Thoracic aorta (tissue), 2 donors: ENCODE data around the gene RRM2. TPM values are rescaled to one million over a fixed set of nuclear protein-coding genes. Genes with fewer than 3 reads are reported as not detected.
"Not testable (repeated sequence)": the region's sequence is repeated elsewhere in the genome, so short reads cannot be mapped to it uniquely, and the experiment has no call there.

Experiments used
- ATAC-seq: fragments of 150-250 bp; one replicate; pipeline ENCODE4 v1.8.0; 2017; ENCODE audit warnings: low read depth; ENCODE audit not compliant: insufficient number of reproducible peaks, low FRiP score
- DNase-seq: peaks from one replicate; pipeline ENCODE4 v3.0.0-alpha.2; 2020; ENCODE audit warnings: low spot score
- H3K27ac ChIP-seq, 2 donors: fragments of 200-600 bp; sonication (generic); 1 replicate in 1 of 2; 2 replicates in 1 of 2; pipeline ENCODE4 v1.5.1; 2016; ENCODE audit warnings: mild to moderate bottlenecking in 2 of 2, moderate library complexity in 2 of 2
- H3K27me3 ChIP-seq: fragments of 200-600 bp; sonication (generic); replicated peaks from 2 replicates; pipeline ENCODE4 v1.6.0; 2016; ENCODE audit warnings: mild to moderate bottlenecking; ENCODE audit not compliant: insufficient read depth
- H3K36me3 ChIP-seq: fragments of 200-600 bp; sonication (generic); one replicate; pipeline ENCODE4 v1.5.1; 2016
- H3K4me1 ChIP-seq, 2 donors: fragments of 200-600 bp; sonication (generic); 1 replicate in 1 of 2; 2 replicates in 1 of 2; pipeline versions ENCODE4 v1.5.1 to v1.6.0; 2016; ENCODE audit warnings: low read depth in 2 of 2, mild to moderate bottlenecking in 1 of 2; ENCODE audit not compliant: control insufficient read depth in 1 of 2
- H3K4me3 ChIP-seq: fragments of 200-600 bp; sonication (generic); 2 replicates; pipeline ENCODE4 v1.5.1; 2016; ENCODE audit warnings: mild to moderate bottlenecking
- H3K9me3 ChIP-seq: fragments of 200-600 bp; sonication (generic); 2 replicates; pipeline ENCODE4 v1.5.1; 2016
- total RNA-seq, 2 donors: library from RNA; depleted of rRNA; stranded (reverse); fragments of >200 nt; gene quantifications; one replicate each; pipeline versions ENCODE4 v1.1.0 to v1.2.3, GENCODE V29; 2016
- TF ChIP-seq, protein P1 (sequence below): fragments of 200-600 bp; sonication (generic); IDR thresholded peaks from one replicate; pipeline ENCODE4 v1.5.1; 2019; ENCODE audit warnings: antibody characterized with exemption

Gene RRM2
- total RNA-seq, 2 donors from 2014 or later: 0.92 to 1.2 TPM

DNA sequence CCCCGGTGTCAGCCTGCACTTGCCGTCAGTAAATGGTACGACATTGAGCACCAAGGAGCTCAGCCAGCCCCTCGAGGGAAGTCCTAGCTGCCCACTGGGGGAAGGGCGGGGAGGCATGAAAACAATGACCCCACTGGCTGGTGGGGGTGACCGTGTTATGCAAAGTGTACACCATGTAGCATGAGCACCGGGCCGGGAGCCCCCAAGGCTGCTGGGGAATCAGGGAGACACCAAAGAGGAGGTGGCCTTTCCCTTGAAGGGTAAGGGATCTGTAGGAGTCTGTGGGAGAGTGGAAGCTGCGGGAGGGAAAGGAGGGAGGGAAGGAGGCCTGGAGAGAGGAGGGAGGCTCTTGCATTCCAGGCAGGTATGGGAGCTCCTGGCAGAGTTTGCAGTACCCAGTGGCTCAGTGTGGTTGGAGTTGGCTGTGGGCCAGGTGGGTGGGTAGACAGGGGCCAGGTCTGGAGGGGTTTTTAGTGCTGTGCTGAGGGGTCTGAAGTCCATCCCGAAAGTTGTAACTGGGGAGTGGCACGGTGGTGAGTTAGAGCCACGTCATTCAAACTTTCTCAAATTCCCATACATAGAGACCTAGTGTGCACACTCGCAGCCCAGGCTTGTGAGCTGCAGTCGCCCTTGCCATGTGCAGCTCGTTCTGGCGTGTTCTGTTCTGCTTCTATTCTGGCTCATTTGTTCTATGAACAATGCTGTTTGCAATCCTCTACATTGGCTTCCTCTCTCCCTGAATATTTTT lies 22.4 kb downstream of the RRM2 start:
- no peak for ATAC-seq
- TF ChIP-seq, protein P1, sequence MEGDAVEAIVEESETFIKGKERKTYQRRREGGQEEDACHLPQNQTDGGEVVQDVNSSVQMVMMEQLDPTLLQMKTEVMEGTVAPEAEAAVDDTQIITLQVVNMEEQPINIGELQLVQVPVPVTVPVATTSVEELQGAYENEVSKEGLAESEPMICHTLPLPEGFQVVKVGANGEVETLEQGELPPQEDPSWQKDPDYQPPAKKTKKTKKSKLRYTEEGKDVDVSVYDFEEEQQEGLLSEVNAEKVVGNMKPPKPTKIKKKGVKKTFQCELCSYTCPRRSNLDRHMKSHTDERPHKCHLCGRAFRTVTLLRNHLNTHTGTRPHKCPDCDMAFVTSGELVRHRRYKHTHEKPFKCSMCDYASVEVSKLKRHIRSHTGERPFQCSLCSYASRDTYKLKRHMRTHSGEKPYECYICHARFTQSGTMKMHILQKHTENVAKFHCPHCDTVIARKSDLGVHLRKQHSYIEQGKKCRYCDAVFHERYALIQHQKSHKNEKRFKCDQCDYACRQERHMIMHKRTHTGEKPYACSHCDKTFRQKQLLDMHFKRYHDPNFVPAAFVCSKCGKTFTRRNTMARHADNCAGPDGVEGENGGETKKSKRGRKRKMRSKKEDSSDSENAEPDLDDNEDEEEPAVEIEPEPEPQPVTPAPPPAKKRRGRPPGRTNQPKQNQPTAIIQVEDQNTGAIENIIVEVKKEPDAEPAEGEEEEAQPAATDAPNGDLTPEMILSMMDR: no peak
- Histone ChIP-seq H3K9me3 (no peaks in the 10 kb centered on the region), H3K27ac (no peak overlapping the region), H3K4me1 (peaks cover 0 to 12% of the 10 kb centered on the region in 2 donors), H3K36me3 (no peaks in the 10 kb centered on the region), H3K4me3 (no peak overlapping the region), H3K27me3 (no peaks in the 10 kb centered on the region)
- DNase-seq: no peak

DNA sequence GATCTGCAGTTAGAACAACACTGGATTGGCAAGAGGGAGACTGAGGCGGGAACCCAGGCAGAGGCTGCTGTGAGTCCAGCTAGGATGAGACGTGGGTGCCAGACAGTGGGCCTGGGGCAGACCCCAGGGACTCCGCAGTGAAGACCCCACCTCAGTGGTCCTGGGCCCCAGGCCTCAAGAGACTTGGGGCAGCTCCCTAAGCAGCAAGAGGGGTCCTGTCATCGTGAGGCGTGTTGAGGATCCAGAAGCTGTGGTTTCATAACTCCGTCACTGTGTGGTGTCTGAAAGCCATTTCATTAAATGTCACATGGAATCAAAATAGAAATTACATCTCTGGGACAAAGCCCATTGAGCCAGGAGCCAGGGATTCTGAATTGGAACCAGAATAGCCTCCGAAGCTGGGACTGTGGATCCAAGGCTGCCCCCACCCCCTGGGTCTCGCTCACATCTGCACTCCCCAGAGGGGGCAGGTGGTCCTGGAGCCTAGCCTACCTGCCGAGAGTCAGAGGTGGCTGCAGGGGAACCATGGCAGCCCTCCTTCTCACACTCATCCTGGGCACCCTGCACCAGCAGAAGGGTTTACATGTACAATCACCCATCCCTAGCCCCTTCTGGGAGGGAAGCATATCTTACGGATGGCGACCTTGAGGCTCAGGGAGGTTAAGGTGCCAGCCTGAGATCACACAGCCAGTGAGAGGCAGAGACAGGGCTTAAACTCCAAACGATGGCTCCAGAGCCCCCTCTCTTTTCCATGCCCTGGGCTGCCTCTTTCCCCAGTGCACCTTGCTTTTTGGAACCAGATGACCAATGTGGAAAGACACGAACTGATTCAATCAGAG lies 23.2 kb downstream of the RRM2 start:
- no peak overlapping the region for H3K4me3 ChIP-seq
- DNase-seq: no peak
- no peak for ATAC-seq

DNA sequence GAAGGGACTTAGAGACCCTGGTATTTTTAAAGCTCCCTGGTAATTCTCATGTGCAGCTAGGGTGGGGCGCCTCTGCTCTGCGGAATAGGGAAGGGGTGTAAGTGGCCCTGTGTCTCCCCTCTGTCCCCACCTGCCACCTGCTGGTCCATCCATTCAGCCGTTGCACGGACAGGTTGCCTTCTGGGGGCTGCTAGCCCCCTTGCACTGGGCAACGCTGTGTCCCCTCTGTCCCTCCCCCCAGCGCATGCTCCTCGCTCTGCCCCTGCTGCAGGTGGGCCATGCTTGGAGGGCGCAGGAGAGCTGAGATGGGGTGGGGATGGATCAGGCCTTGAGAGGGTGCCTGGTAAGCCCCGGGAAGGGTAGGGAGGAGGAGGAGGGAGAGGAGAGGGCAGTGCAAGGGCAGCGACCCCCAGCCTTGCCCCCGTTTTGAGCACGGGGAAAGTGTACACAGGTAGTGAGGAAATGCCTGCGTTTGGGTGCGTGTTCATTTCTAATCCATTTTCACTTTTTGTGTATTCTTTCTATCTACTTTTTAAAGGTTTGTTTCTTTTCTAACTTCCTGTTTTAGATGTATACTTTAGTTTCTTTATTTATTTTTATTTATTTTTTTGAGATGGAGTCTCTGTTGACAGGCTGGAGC lies 23.9 kb downstream of the RRM2 start:
- no peak for ATAC-seq
- TF ChIP-seq, protein P1: no peak
- no peaks in the 10 kb centered on the region for H3K9me3 ChIP-seq
- H3K4me1 ChIP-seq: peaks cover 0 to 12% of the 10 kb centered on the region in 2 donors
- H3K27ac ChIP-seq: no peak overlapping the region
- no peaks in the 10 kb centered on the region for H3K36me3 ChIP-seq
- DNase-seq: no peak
- H3K4me3 ChIP-seq: no peak overlapping the region
- no peaks in the 10 kb centered on the region for H3K27me3 ChIP-seq

More for the DNA sequence above, 23.2 kb downstream of the RRM2 start:
- Histone ChIP-seq H3K4me1 (peaks cover 0 to 12% of the 10 kb centered on the region in 2 donors), H3K27ac (no peak overlapping the region), H3K27me3 (no peaks in the 10 kb centered on the region), H3K9me3 (no peaks in the 10 kb centered on the region), H3K36me3 (no peaks in the 10 kb centered on the region)
- TF ChIP-seq, protein P1: no peak

DNA sequence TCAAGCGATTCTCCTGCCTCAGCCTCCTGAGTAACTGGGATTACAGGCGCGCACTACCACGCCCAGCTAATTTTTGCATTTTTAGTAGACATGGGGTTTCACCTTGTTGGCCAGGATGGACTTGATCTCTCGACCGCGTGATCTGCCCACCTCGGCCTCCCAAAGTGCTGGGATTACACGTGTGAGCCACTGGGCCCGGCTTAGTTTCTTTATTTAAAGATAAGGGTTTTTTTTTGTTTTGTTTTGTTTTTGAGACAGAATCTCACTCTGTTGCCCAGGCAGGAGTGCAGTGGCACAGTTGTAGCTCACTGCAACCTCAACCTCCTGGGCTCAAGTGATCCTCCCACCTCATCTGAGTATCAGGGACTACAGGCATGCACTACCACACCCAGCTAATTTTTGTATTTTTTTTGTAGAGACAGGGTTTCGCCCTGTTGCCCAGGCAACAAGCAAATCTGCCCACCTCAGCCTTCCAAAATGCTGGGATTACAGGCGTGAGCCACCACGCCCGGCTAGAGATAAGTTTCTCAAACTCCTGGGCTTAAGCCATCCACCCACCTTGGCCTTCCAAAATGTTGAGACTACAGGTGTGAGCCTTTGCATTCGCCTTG lies 24.6 kb downstream of the RRM2 start:
- H3K9me3 ChIP-seq, DNase-seq, H3K36me3 ChIP-seq, H3K4me3 ChIP-seq, ATAC-seq, H3K27me3 ChIP-seq, H3K27ac ChIP-seq: not testable (repeated sequence)
- peaks cover 0 to 12% of the 10 kb centered on the region in 2 donors for H3K4me1 ChIP-seq

DNA sequence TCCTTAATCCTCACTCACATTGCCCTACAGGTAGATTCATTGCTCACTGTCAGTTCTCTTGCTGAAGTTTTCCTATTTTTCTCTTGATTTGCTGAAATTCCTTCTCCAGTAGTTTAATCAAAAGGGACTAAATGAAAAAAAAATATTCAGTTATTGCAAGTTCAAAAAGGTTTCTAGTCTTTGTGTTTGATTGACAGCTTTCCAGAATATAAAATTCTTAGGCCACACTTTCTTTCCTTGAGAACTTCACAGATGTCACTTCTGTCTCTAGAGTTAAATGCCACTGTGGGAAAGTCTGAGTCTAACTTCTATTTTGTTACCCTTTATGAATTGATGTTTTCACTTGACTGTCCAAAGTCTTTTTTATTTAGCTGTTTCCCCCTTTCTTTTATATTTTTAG lies 25.7 kb downstream of the RRM2 start:
- H3K27ac ChIP-seq: no peak overlapping the region
- peaks cover 0 to 12% of the 10 kb centered on the region in 2 donors for H3K4me1 ChIP-seq
- TF ChIP-seq, protein P1: no peak
- DNase-seq: no peak
- H3K36me3 ChIP-seq: no peaks in the 10 kb centered on the region
- H3K9me3 ChIP-seq: no peaks in the 10 kb centered on the region
- ATAC-seq: no peak
- no peak overlapping the region for H3K4me3 ChIP-seq
- no peaks in the 10 kb centered on the region for H3K27me3 ChIP-seq
